SK-N-SH (cell line): ENCODE measurements around the gene SFT2D1.

Source experiments
- CTCF ChIP-seq: fragments of 200-600 bp; sonication (generic); IDR thresholded peaks from 2 replicates; pipeline ENCODE4 v1.6.1; 2017; ENCODE audit warnings: antibody characterized with exemption, mild to moderate bottlenecking, moderate library complexity
- JUND ChIP-seq: IDR thresholded peaks from 2 replicates; pipeline ENCODE4 v1.4.0; 2012

DNA sequence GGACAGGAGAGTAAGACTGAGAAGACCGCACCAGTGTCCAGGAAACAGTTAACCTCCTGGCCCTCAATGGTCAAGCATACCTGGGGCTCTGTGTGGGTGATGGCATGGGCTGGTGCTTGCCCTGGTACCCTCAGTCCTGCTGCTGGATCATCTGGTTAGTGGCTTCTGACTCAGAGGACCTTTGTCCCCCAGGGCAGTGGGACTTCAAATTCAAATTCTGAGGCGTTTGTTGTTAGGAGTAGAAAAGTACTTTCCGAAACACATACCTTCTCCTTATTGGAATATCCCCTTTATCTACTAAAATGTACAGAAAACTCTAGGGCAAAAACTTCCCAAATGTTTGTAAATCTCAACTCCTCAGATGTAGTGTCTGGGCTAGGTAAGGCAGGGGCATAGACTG lies 4.1 kb upstream of the SFT2D1 start:
- TF ChIP-seq CTCF (no peak), JUND (no peak)
